ENCODE data around the gene SPZ1.
"Not testable (repeated sequence)": the region's sequence is repeated elsewhere in the genome, so short reads cannot be mapped to it uniquely, and the experiment has no call there.

SPZ1 gene

GRCh38 chr5:80319702-80320101 is at the start of gene SPZ1:
Gene SPZ1, plus strand, starts transcription at chr5:80320002. Its CDS starts 214 bp downstream, at chr5:80320216.
- Histone ChIP-seq H4K20me1 (ENCODE audit: insufficient read depth) (no peaks in the 10 kb centered on the region), H2AFZ (ENCODE audit: low read depth) (no peak within 1 kb of the TSS), H3K4me2 (no peak within 1 kb of the TSS), H3K79me2 (ENCODE audit: insufficient read depth, low read depth) (no peaks in the 10 kb centered on the region), H3K4me1 (ENCODE audit: low read depth, poor library complexity, severe bottlenecking) (no peaks in the 10 kb centered on the region), H3K4me3 (IDR thresholded peaks at IDR 0.05; ENCODE audit: insufficient read depth, low read depth, low read length) (no peak within 1 kb of the TSS), H3K27ac (no peak within 1 kb of the TSS), H3K27me3 (ENCODE audit: insufficient read depth, low read depth) (no peaks in the 10 kb centered on the region), H3K9ac (no peak within 1 kb of the TSS), H3K36me3 (ENCODE audit: insufficient read depth) (no peaks in the 10 kb centered on the region)
- no peak for TF ChIP-seq CTCF (conservative IDR thresholded peaks at IDR 0.05; ENCODE audit: low read depth, low read length)

- H3K27ac ChIP-seq; H2AFZ ChIP-seq (ENCODE audit: low read depth): not testable (repeated sequence)
These were observed 49.3 kb upstream of the SPZ1 start for GRCh38 chr5:80270543-80270942.

GRCh38 chr5:80275347-80275746 is 44.5 kb upstream of the SPZ1 start:
- Histone ChIP-seq H3K4me2 (no peak overlapping the region), H3K27ac (no peak overlapping the region), H3K4me1 (ENCODE audit: low read depth, poor library complexity, severe bottlenecking) (no peaks in the 10 kb centered on the region), H3K36me3 (ENCODE audit: insufficient read depth) (no peaks in the 10 kb centered on the region), H3K79me2 (ENCODE audit: insufficient read depth, low read depth) (no peaks in the 10 kb centered on the region), H3K4me3 (IDR thresholded peaks at IDR 0.05; ENCODE audit: insufficient read depth, low read depth, low read length) (no peak overlapping the region), H3K27me3 (ENCODE audit: insufficient read depth, low read depth) (no peaks in the 10 kb centered on the region), H4K20me1 (ENCODE audit: insufficient read depth) (no peaks in the 10 kb centered on the region), H2AFZ (ENCODE audit: low read depth) (no peak overlapping the region), H3K9ac (no peak overlapping the region)
- TF ChIP-seq CTCF (conservative IDR thresholded peaks at IDR 0.05; ENCODE audit: low read depth, low read length): 0 out of 2 replicates have a peak, but pooled peaks have one; percentile 24

More at GRCh38 chr5:80270543-80270942, 49.3 kb upstream of the SPZ1 start:
- H3K4me3 ChIP-seq (IDR thresholded peaks at IDR 0.05; ENCODE audit: insufficient read depth, low read depth, low read length); H3K4me1 ChIP-seq (ENCODE audit: low read depth, poor library complexity, severe bottlenecking); H3K27me3 ChIP-seq (ENCODE audit: insufficient read depth, low read depth); H4K20me1 ChIP-seq (ENCODE audit: insufficient read depth); H3K36me3 ChIP-seq (ENCODE audit: insufficient read depth); H3K79me2 ChIP-seq (ENCODE audit: insufficient read depth, low read depth); H3K9ac ChIP-seq; H3K4me2 ChIP-seq: not testable (repeated sequence)

GRCh38 chr5:80276186-80276585 is 43.6 kb upstream of the SPZ1 start:
- Histone ChIP-seq H4K20me1 (ENCODE audit: insufficient read depth) (no peaks in the 10 kb centered on the region), H3K79me2 (ENCODE audit: insufficient read depth, low read depth) (no peaks in the 10 kb centered on the region), H3K27ac (no peak overlapping the region), H3K9ac (no peak overlapping the region), H3K27me3 (ENCODE audit: insufficient read depth, low read depth) (no peaks in the 10 kb centered on the region), H3K4me1 (ENCODE audit: low read depth, poor library complexity, severe bottlenecking) (no peaks in the 10 kb centered on the region), H3K36me3 (ENCODE audit: insufficient read depth) (no peaks in the 10 kb centered on the region), H3K4me2 (no peak overlapping the region), H2AFZ (ENCODE audit: low read depth) (no peak overlapping the region), H3K4me3 (IDR thresholded peaks at IDR 0.05; ENCODE audit: insufficient read depth, low read depth, low read length) (no peak overlapping the region)
- no peak for TF ChIP-seq CTCF (conservative IDR thresholded peaks at IDR 0.05; ENCODE audit: low read depth, low read length)

- Histone ChIP-seq H3K4me2 (no peak overlapping the region), H3K27me3 (ENCODE audit: insufficient read depth, low read depth) (no peaks in the 10 kb centered on the region), H3K4me3 (IDR thresholded peaks at IDR 0.05; ENCODE audit: insufficient read depth, low read depth, low read length) (no peak overlapping the region), H4K20me1 (ENCODE audit: insufficient read depth) (no peaks in the 10 kb centered on the region), H3K27ac (no peak overlapping the region), H3K79me2 (ENCODE audit: insufficient read depth, low read depth) (no peaks in the 10 kb centered on the region), H2AFZ (ENCODE audit: low read depth) (no peak overlapping the region), H3K9ac (no peak overlapping the region), H3K36me3 (ENCODE audit: insufficient read depth) (no peaks in the 10 kb centered on the region), H3K4me1 (ENCODE audit: low read depth, poor library complexity, severe bottlenecking) (no peaks in the 10 kb centered on the region)
- TF ChIP-seq CTCF (conservative IDR thresholded peaks at IDR 0.05; ENCODE audit: low read depth, low read length): no peak
These were observed 42.6 kb upstream of the SPZ1 start for GRCh38 chr5:80277191-80277590.

All from KMS-11 (cell line).